Dermis microvascular lymphatic vessel endothelial cell (primary cell): ENCODE data around the gene CRADD. TPM values are rescaled to one million over a fixed set of nuclear protein-coding genes. Genes with fewer than 3 reads are reported as not detected.
"Not testable (repeated sequence)": the region's sequence is repeated elsewhere in the genome, so short reads cannot be mapped to it uniquely, and the experiment has no call there.

Experiments used
- DNase-seq, 2 donors: peaks; one replicate each; pipeline versions ENCODE4 v3.0.0 to v3.0.0-alpha.2; 2010; ENCODE audit warnings: low read depth in 2 of 2
- total RNA-seq: library from RNA; depleted of rRNA; stranded (reverse); fragments of >200 nt; gene quantifications from 2 replicates; pipeline ENCODE4 v1.2.1, GENCODE V29; 2014

CRADD gene
- 9.6 and 11.3 TPM in 2 replicates for total RNA-seq

DNA sequence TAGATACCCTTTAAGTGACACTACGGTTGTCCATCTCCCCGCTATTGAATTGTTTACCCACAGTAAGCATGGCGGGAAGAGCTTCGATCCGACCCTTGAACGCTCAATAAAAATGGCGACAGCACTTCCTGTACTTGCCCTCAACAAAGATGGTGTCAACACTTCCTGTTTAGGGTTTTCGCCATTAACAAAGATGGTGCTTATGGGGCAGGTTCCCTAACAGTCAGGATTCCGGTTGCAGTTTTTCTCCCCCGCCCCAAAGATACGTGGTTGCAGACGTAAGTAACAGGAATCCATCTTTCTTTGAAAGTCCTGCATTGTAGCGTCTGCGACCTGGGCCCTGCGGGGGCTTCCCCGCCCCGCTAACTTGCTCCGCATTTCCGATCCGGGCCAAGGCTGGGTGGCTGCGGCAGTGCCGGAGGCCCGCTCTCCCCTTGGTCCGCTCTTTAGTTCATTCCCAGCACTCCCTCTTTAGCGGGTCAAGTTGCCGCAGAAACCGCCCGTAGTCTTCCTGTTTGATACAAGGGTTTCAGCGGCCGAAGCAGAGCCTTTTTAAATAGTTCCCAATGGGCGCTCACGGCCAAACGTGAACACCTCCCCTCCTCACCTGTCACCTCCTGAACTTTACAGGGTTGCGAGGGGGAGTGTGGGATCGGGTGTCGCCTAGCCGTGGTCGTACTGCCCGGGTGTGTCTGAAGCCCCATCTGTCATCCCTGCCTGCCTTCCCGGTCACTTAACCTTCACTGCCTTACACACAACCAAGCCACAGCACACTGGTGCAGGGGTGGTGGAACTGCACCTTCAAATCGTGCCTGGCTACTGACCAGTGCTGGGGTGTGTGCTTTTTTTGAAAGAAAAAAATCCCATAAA lies at the start of gene CRADD:
CRADD (plus strand) TSS at position 181 of the 870 bp plus-strand sequence.
- peak; percentile 98 to 99 for DNase-seq

DNA sequence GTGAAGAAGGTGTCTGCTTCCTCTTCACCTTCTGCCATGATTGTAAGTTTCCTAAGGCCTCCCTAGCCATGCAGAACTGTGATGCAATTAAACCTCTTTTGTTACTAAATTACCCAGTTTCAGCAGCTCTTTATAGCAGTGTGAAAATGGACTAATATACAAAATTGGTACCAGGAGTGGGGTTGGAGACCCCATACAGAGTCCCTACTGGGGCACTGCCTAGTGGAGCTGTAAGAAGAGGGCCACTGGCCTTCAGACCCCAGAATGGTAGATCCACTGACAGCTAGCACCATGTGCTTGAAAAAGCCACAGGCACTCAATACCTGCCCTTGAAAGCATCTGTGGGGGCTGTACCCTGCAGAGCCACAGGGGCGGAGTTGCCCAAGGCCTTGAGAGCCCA lies 44.8 kb upstream of the CRADD start:
- DNase-seq, result no peak

DNA sequence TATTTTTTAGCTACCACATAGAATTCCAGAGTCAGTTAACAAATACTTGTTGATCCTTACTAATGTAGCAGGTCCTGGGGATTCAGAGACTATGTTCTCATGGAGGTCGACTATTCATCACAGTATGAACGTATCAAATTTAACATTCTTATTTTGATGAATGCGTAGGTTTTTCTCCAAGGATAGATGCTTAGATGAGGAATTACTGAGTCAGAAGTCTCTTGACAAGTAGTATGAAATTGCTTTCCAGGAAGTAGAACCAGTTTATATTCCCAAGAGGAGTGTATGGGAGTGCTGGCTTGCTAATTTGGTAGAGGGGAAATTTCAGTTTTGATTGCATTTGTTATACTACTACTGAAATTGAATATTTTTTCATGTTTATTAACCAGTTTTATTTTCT lies 42.8 kb upstream of the CRADD start:
- no peak for DNase-seq

DNA sequence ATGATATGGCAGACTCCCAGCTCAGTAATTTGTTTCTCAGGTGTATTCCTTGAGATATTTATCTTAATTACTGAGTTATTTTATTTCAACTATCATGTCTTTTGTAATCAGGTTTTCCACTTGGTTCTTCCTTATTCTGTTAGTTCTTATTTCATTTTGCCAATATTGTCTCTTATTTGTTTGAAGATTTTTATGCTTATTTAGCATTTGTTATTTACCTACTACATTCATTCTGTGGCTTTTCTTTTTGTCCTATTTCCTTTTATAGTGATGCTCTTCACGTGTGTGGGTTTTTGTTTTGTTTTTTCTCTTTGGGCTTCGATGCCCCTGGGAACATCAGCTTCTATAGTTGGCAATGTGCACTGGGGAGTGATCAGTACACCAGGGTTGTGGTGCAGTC lies 40.5 kb upstream of the CRADD start:
- DNase-seq, result no peak

DNA sequence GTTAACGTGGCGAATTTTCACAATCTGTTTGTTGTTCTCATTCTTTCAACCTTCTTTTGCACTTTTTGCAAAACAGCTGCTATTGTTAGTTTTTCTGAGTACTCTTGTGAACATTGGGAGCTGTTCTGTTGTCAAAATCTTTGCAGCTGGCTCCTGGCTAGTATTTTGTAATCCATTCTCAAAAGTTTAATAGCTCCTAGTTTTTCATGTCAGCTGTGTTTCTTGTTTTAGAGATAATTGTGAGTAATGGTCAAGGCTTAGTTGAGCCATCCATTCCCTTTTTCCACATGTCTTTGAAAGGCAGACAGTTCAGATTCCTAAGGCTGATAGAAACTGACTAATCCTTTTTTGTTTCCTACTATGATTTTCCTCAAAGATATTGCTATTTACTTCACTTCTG lies 39.1 kb upstream of the CRADD start:
- DNase-seq, result no peak

DNA sequence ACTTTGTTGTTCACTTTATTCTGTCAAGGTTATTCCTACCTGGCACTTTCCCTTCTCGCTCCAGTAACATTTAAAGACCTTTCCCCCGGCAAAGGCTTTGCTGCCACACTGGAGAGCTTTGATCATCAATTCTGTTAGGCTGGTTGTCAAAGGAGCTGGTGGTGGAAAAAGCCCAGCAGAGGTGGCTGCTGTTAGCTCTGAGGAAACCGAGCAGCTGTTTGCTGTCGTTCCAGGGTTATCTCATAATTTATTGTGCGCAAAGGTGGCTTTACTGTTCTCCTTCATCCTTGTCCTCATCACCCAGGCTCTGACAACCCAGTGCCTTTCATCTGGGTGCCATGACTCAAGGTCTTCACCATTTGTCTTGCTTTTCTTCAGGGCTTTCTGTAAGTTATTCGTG lies 38.2 kb upstream of the CRADD start:
- no peak for DNase-seq

DNA sequence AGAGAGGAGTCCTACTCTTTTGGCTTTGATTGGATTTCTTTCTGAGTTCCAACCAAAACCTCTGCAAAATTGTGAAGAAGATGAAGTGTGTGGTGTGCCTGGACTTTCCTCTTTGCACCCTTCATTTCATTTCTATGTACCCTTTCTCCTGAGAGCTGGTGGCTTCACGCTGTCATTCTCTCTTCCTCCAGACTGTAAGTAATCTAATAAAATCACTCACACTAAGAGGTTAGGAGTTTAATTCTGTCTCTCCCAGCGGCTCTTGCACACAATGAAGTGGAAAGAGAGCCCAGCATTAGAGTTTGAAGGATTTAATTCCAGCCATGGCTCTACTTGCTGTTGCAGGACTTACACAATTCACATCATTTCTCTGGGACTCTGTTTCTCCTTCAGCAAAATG lies 37.8 kb upstream of the CRADD start:
- no peak for DNase-seq

DNA sequence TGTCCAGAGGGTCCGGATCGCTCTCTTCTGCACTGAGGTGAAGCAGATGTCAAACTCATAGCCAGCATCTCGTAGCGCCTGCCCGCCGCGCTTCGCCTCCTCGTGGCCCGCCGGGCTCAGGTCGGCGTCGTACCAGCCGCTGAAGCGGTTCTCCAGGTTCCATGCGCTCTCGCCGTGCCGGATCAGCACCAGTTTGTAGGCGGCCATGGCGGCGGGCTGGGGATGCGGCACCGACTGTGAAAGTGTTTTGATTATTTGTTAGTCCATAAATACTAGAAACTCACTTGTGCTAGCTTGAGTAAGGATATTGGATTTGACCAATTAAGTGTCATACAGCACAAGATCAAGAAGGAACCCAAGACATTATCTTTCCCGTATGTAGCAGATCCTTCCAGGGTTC lies 35.8 kb upstream of the CRADD start:
- DNase-seq, result not testable (repeated sequence)

DNA sequence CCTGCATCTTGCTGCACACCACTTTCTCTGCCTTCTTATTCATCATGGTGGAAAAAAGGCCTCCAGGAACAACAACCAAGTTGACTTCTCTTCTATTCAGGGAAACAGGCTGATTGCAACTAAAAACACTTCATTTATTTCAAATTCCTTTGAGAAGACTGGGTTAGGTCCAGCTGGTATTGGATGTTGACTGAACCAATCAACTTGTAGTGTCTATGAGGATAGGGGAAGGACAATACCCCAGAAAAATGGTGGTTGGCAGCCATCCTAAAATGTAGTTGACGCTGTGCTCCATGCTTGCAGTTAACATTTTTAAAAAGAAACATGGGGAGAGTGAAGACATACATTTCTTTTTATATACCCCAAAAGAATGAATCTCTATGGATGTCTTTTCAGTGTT lies 34.4 kb upstream of the CRADD start:
- DNase-seq, result no peak

DNA sequence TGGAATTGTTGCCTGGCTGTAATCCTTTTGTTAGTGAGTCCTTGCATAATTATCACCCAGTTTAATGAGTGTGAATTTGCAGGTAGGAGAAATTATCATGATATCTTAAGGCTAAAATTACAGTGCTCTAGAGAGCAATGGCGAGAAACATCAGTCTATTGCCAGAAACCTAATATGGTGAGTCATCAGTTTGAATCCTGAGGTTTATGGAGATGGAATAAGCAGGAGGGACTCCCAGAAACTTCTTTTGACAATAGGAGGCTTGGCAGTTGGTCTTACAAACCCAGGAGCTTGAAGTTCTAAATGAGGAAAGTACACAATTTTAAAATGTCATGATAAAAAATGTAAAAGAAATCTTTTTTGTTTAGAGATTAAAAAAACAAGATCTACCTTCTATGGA lies 31.5 kb upstream of the CRADD start:
- no peak for DNase-seq

DNA sequence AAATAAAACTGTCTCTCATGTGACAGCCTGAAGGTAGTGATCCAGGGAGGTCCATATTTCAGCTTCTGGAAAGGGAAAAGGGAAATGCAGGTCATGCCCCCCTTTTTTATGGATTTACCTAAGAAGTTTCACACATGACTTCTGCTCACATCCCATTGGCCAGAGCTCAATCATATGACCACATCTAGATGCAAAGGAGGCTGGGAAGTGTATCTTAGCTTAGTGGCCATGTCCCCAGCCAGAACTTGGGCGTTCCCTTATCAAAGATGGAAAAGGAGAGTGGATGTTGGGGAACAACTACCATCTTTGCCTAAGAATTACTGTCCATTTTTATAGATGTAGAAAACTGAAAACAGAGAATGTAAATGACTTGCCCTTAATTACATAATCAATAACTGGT lies 26.5 kb upstream of the CRADD start:
- no peak for DNase-seq

DNA sequence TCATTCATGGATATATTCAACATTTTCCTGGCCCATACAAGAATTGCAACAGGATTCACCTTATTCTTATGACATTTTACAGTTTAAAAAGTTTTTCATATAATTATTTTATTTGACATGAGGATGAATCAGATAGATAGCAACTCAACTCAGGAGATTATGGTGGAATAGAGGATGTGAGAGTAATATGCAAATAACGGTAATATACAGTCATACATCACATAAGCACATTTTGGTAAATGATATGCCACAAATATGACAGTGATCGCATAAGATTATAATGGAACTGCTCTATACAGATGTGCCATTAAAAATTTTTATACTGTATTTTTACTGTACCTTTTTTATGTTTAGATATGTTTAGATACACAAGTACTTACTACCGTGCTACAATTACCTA lies 24.1 kb upstream of the CRADD start:
- no peak for DNase-seq

DNA sequence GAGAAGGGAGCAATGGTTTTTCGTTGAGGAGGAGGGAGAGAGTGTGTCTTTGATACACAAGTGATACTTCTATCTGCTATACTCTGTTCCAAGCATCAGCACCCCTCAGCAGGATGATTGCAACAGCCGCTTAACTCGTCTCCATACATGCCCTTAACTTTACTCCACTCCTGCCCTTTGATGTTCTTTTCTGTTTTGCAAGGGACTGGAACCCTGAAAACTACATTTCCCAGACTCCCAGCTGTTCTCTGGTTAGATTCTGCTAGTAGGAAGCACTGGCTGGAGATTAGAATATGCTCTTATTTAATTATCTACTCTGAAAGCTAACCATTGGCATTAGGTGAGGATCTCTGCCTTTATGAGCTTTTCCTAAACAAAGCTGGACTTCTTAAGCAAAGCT lies 23.5 kb upstream of the CRADD start:
- no peak for DNase-seq

DNA sequence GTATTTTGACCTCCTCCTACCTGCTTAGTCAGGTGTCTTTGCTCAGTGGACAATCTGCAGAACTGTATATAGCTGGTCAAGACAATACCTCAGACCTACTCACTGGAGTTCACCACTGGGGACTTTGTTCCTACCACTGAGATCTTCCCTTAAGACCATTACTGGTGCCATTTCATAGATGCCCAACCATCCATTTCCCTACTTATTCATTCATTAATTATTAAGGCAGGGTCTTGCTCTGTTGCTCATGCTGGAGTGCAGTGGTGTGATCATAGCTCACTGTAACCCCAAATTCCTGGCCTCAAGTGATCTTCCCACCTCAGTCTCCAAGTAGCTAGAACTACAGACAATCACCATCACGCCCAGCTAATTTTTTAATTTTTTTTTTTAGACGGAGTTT lies 22.8 kb upstream of the CRADD start:
- no peak for DNase-seq

DNA sequence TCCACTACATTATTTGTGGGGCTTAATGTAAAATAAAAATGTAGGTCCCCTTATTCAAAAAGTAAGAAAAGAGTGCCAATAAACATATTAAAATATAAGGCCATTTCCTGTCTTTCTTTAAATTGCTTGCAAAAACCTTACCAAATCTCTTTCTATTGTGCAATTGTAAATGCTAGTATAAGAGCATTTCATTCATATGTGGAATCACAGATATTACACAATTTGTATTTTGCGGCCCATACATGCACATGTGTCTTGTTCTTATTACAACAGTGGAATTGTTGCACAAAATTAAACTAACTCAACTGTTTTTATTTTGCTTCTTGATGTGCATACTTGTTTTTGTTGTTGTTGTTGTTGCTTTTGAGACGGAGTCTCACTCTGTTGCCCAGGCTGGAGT lies 20.1 kb upstream of the CRADD start:
- no peak for DNase-seq

DNA sequence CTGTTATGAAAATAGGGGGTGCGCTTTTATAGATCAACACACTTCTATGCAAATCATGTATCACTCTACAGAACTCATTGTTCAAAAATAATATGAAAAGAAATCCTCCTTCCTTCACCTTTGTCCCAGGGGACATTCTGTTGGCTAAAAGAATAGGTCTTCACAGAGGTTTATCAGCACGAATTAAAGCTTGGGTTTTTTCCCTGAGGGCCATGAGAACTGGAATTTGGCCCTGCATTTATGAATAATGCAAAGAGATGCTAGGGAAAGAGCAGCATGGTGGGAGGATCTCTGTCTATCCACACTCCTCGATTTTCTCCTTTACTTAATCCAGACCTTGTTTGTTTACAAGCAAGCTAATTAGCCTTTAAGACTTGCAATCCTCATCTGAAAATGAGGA lies 16.2 kb upstream of the CRADD start:
- DNase-seq, result no peak

DNA sequence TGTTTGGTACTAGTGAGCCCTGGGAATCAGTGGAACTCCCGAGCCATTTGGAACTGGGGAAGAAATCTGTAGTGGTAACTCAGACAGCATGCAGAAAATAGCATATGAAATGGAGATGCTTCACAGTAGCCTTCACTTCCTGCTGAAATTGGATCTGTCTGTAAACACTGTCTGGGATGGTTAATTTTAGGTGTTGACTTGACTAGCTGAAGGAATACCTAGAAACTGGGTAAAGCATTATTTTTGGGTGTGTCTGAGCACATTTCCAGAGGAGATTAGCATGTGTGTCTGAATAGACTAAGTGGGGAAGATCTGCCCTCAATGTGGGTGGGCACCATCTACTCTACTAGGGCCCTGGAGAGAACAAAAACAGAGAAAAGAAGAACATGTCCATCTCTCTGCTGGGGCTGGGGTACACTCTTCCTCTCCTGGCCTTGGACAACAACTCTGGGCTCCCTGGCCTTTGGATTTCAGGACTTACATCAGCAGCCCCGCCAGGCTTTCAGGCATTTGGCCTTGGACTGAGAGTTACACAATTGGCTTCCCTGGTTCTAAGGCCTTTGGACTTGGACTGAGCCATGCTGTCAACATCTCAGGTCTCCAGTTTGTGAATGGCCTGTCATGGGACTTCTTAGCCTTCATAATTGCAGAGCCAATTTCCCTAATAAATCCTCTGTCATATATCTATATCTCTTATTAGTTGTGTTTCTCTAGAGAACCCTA lies 14.0 kb upstream of the CRADD start:
- no peak for DNase-seq

DNA sequence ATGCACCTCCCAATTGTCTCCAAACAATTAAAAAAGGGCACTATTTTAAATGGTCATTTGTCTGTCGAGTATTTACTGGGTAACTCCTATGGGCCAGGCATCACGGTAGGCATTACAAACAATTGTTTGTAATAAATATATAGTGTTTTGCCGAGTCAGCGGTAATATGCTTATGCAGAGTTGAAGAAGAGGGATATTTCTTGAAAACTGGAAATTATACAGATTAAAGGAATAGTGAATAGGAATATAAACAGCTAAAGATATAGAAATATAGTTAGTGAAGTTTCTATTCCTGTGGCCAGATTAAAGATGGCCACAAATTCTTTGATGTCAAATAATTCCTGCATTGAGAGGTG lies 13.5 kb upstream of the CRADD start:
- DNase-seq, result no peak

DNA sequence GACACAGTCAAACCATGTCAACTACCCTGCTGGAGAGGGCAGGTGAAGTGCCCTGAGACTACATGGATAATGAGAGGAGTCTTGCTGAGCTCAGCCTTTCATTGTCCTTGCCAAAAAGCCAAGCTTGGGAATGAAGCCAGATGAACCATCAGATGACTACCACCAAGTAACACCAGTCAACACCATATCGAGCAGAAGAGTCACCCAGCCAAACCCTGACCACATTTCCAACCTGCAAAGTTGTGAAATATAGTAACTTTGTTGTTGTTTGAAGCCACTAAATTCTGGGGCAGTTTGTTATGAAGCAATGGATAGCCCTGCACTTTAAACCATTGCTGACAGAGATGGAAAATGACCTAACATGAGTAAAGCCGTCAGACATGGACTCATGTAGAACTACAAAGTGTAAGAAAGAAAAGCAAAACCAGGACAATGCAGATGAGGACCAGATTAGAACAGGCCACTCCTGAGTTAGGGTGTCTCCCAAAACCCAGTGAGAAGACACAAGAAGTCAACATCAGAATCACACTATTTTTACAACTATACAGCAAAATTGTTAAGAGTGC lies 12.5 kb upstream of the CRADD start:
- no peak for DNase-seq

DNA sequence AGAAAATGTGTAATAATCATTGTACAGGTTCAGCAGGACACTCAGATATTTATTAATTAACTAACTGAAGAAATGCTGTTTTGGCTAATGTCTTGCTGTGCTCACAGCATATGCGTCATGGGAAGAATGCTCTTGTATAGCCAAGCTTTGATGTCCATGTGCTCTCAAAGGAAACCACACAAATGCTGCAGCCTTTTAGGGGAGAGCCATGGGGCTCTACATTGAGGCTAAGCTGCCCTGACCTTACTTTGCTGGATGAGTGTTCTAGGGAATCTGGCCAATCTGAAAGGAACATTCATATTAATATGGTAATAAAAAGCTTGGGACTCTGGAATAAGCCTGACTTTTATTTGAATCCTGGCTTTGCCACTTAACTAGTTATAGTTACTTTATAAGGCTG lies 9.5 kb upstream of the CRADD start:
- peak in 1 of 2 donors; percentile 25 for DNase-seq

DNA sequence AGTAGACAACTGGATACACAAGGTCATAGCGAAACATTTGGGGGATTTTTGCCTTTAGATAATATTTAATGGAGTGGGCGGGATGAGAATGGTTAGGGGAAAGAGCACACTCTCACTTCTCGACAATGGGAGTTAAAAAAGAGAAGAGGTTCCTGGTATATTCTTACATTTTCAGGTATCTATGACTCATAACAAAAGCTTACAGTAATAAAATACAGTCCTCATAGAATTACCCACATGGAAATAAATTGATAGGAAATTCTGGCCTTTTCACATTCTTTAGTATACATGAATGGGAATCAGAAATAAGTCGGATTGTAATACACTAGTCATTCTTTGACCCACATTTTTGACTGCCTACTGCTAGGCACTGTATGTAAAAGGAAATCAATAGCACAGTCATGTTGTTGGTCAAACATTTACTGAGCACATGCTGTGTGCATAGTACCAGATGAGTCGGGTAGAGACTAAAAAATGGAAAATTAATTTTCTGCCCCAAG lies 8.2 kb upstream of the CRADD start:
- DNase-seq, result no peak

DNA sequence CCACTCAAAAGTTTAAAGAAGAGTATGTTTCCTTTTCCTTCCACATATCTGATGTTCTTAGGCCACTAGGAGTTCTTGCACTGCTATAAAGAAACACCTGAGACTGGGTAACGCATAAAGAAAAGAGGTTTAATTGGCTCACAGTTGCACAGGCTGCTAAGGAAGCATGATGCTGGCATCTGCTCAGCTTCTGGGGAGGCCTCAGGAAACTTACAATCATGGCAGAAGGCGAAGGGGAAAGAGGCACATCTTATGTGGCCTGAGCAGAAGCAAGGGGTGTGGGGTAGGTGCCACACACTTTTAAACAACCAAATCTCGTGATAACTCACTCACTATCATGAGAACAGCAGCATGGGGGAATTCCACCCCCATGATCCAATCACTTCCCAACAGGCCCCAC lies 7.7 kb upstream of the CRADD start:
- DNase-seq, result no peak

DNA sequence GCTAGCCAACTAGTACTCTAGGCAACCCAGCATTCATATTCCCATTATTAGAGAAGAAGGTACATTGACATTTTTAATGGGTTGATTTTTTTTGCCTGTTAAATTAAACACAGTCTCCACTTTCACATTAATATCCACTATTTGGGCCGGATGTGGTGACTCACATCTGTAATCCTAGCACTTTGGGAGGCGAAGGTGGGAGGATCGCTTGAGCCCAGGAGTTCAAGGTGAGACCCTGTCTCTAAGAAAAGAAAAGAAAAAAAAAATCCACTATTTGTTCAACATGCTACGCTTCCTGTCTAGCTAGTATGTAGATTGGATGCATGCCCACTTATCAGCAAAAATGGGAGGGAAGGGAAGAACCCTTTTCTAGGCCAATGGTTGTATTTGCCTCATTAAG lies 7.1 kb upstream of the CRADD start:
- DNase-seq, result no peak
